GM10248 (cell line): Measurements from ENCODE around the gene SLC22A15.
A peak's percentile ranks its signal among the peaks of the same experiment; 100 is the strongest.

ENCODE experiments used
- CTCF ChIA-PET: fragments of 300-600 bp; sonication (Branson Sonifier 250); formaldehyde crosslinking; extraction: SDS; loops from one replicate; lab custom pipeline; 2021; ENCODE audit warnings: antibody characterized with exemption; lab: Yijun Ruan, JAX
- POLR2A ChIA-PET: fragments of 350-650 bp; sonication (Branson Sonifier 250); formaldehyde crosslinking; extraction: SDS; loops from one replicate; lab custom pipeline; 2020; ENCODE audit warnings: antibody characterized with exemption; lab: Yijun Ruan, JAX
- DNase-seq: peaks from one replicate; pipeline ENCODE4 v3.0.0; 2012; ENCODE audit errors: extremely low spot score
- TF ChIP-seq, protein P1 (sequence below): IDR thresholded peaks from 2 replicates; pipeline ENCODE4 v1.5.1; 2012; ENCODE audit warnings: mild to moderate bottlenecking, low read depth; ENCODE audit errors: extremely low read depth, missing control alignments, control extremely low read depth

The SLC22A15 gene

DNA sequence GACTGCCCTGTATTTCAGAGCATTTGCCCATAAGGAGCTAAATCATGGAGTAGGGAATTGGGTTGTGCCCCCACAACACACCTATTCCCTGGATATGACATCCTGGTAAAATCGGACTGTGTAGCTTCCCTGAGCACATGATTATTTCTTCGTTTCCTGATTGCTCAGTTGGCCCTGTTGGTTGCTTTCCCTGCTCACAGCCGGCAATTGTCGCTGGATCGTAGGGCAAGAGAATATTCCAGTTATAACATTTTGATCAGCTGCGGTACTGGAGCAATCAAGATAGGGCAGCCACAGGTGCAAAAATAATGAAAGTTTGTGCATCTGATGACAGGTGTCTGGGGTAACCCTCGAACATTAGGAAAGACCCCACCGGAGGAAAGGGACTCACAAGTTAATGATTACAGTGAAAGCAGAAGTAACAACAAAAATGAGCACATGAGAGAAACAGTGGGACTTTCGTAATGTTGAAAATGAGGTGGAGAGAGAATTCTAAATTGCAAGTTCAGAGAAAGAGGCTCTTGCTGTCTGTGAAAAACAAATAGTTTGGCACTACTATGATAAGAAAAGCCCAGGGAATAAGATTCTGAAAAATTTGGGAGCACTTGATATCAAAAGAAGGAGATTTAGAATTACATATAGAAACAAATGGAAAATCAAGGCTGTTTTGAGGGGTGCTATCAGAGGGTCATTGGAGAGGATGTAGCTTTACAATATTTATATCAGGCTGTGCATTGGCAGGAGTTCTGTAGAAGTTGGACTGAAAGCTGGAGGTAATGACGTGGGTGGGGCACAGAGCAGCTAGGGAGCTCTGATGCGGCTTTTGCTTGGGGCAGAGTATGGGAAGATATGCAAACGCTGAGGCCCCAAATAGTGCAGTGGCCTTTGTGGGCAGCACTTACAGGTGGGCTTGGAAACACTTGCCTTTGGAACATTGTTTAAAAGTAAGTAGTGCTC, 134.5 kb downstream of the SLC22A15 start, which contains the start of gene MAB21L3:
MAB21L3 (plus strand) TSS at position 833 of the 957 bp plus-strand sequence. CDS start 1,217 bp downstream, outside the sequence.
- TF ChIP-seq, protein P1, sequence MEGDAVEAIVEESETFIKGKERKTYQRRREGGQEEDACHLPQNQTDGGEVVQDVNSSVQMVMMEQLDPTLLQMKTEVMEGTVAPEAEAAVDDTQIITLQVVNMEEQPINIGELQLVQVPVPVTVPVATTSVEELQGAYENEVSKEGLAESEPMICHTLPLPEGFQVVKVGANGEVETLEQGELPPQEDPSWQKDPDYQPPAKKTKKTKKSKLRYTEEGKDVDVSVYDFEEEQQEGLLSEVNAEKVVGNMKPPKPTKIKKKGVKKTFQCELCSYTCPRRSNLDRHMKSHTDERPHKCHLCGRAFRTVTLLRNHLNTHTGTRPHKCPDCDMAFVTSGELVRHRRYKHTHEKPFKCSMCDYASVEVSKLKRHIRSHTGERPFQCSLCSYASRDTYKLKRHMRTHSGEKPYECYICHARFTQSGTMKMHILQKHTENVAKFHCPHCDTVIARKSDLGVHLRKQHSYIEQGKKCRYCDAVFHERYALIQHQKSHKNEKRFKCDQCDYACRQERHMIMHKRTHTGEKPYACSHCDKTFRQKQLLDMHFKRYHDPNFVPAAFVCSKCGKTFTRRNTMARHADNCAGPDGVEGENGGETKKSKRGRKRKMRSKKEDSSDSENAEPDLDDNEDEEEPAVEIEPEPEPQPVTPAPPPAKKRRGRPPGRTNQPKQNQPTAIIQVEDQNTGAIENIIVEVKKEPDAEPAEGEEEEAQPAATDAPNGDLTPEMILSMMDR = no peak
- peak; percentile 61 for DNase-seq
- ChIA-PET POLR2A (no interaction called here), CTCF (interaction anchor here (0.6 to 3.6 kb wide), 9 partner anchors 12 to 388 kb away, joined by 3 to 18 read pairs (median 3); no protein-coding TSS in a partner anchor)

DNA sequence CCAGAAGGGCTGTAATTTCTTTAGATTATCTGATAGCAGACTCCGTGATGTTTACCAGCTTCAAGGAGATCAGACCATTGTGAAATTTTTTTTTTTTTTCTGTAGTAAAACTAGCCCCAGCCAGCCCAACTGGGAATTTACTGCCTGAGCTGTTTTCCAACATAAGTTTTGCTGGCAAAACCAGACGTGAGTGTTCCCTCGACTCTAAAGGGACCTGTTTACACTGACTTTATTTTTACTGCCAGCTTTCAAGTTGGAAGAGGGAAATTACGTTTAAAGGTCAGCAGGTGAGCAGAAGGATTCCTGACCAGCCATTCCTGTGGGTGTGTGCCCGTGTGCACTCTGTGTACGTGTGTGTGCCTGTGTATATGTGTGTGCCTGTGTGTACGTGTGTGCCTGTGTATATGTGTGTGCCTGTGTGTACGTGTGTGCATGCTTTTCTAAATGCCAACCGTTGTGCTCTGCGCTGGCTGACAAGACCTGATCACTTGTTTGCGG, 135.3 kb downstream of the SLC22A15 start:
- ChIA-PET POLR2A (no interaction called here), CTCF (interaction anchor here (0.6 to 3.6 kb wide), 5 partner anchors 9 to 374 kb away, joined by 3 to 18 read pairs (median 3); no protein-coding TSS in a partner anchor)
- DNase-seq = no peak
- TF ChIP-seq, protein P1 = no peak

DNA sequence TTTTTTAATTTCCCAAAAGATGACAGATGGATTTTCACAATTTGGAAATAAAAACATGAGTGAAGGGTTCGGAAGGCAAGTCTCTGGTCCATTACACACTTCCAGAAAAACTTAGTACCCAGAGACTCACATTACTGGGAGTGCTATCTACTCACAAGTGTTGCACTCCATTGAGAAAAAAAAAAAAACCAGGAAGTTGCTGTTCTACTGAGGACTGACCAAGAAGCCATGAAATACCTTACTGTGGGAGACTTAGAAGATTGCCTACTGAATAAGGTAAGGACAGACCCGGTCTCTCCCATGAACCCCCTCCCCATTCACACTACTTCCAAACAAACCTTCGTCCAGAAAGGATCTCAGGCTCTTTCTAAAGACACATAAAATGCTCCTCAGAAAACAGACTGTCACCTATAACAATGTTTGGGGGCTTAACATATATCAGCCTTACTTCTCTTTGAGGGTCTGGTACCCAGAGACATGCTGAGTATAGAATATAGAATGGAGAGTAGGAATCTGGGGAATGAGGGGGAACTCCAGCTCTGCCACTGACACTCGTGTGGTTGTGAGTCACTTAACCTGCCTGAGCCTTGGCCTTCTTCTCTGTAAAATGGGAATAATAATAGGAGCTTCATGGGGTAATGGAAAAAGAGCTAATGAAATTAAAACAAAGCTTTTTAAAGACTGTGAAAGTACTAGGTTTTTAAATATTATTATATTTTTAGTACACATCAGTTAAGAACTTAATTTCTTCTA, 136.3 kb downstream of the SLC22A15 start:
- POLR2A ChIA-PET = no interaction called here
- CTCF ChIA-PET = interaction anchor here (1.1 to 3.6 kb wide), 4 partner anchors 8 to 373 kb away, joined by 3 to 18 read pairs (median 10); no protein-coding TSS in a partner anchor
- DNase-seq = no peak
- TF ChIP-seq, protein P1 = no peak

DNA sequence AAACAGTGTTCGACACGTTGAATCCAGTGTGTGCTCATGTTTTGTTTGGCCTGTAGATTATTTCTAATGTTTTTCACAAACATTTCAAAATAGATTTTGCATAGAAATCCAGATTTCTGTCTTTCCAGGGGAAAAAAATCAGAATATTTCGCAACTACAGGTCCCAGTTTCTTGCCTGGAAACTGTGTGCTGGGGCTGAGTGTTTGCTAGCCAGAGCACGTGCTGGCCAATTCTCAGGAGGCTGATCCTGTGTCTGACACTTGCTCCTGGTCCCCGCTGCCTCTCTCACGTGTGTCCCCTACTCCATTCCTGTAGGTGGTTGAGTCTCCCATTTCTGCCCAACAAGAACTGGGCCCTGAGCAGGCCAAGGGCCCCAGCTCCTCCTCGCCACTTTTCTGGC, 137.3 kb downstream of the SLC22A15 start:
- TF ChIP-seq, protein P1 = no peak

DNA sequence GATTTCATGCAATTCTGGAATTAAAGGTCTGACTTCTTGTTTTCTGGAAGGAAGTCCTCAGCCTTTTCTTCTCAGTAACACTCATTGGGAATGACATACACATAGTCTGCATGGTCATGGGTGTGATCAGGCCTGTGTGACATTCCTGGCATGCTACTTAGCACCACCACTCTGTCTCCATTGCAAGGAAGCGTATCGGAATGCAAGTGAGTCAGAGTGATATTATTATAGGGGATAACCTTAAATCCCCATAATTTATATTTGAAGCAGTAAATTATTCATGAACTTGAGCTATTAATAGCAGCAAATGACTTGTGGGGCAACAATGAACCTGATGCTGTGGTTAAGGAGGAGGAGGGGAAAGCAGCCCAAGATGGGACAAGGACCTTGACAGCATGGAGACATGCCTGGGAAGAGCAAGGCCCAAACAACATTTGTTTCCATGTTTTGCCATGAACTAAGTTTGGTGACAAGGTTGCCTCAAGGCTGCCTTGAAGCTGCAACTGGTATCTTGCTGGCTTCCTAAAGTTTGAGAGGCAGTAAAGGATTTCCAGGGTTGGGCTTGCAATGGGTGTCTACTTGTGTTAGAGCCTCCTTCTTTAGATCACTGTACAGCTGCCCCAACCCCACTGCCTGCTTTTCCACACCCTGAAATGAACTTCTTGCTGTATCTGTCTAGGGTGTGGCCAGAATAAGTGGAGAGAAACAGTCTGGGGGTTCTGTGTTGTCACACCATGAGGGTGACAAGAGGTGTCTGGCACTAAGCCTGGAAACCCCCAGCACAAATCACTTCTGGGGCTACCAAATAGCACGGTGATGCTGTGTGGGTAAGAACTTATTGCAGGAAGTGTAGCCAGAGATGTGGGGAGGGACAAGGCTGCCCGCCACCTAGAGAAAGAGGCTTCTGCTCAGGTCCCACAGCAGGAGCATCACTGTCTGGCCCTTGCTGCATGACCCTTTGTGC, 139.4 kb downstream of the SLC22A15 start:
- DNase-seq = no peak
- CTCF ChIA-PET = interaction anchor here (1.0 kb wide), 1 partner anchor 23 kb away, joined by 5 read pairs; no protein-coding TSS in a partner anchor
- POLR2A ChIA-PET = no interaction called here
- TF ChIP-seq, protein P1 = no peak

More for the DNA sequence above, 137.3 kb downstream of the SLC22A15 start:
- ChIA-PET CTCF (interaction anchor here (0.6 to 2.0 kb wide), 2 partner anchors 11 kb away, joined by 3 to 7 read pairs; no protein-coding TSS in a partner anchor), POLR2A (no interaction called here)
- no peak for DNase-seq
